Psoas muscle (tissue), 8 donors: ENCODE measurements around the gene PPP2R2C. TPM values are rescaled to one million over a fixed set of nuclear protein-coding genes. Genes with fewer than 3 reads are reported as not detected.

Experiments
- ATAC-seq, 4 donors: fragments of 200-7000 bp; cut with Tn5 transposase; one replicate each; pipeline ENCODE4 v1.9.1; 2020; ENCODE audit warnings: moderate library complexity in 3 of 4, mild to moderate bottlenecking in 2 of 4
- DNase-seq, 2 donors: peaks; one replicate each; pipeline ENCODE4 v3.0.0-alpha.2; 2020
- H3K27ac ChIP-seq: fragments of 200-600 bp; one replicate; pipeline ENCODE4 v1.8.0; 2022
- H3K27me3 ChIP-seq, 3 donors: fragments of 200-600 bp in 1 of 3; one replicate each; pipeline versions ENCODE4 v1.6.1 to v1.8.0; 2013 to 2022; ENCODE audit warnings: low read length in 2 of 3, mild to moderate bottlenecking in 2 of 3, moderate library complexity in 1 of 3; ENCODE audit not compliant: insufficient read depth in 3 of 3
- H3K36me3 ChIP-seq, 2 donors: fragments of 200-600 bp in 1 of 2; one replicate each; pipeline versions ENCODE4 v1.6.1 to v1.8.0; 2013 to 2022; ENCODE audit warnings: low read depth in 1 of 2, mild to moderate bottlenecking in 1 of 2, moderate library complexity in 1 of 2; ENCODE audit not compliant: insufficient read depth in 1 of 2
- H3K4me1 ChIP-seq: fragments of 200-600 bp; one replicate; pipeline ENCODE4 v1.8.0; 2022
- H3K4me3 ChIP-seq: fragments of 200-600 bp; one replicate; pipeline ENCODE4 v1.8.0; 2022; ENCODE audit warnings: mild to moderate bottlenecking
- H3K9me3 ChIP-seq: fragments of 200-600 bp; one replicate; pipeline ENCODE4 v1.8.0; 2022
- WGBS, 3 donors: extraction: QIAGEN DNeasy Blood & Tissue Kit; methylation state at CpG; one replicate each; pipeline versions ENCODE4 v1.1.6 to v1.1.7; 2013; 5-methylcytosine and 5-hydroxymethylcytosine counted together
- intact Hi-C, 2 donors: fragments of 100-400 bp; cut with DNase I; formaldehyde crosslinking; loops; one replicate each; pipeline versions ENCODE4 v1.11.0 to v1.14.2; 2022
- polyA plus RNA-seq, 3 donors: library from polyadenylated mRNA; stranded (reverse); fragments of 200-250 nt; gene quantifications; one replicate each; pipeline ENCODE4 v1.2.3, GENCODE V29; 2013
- total RNA-seq, 4 donors: library from RNA; stranded (reverse); fragmentation: NEBNext Ultra II Directional in 2 of 4; extraction: Animal tissue kit (Norgen Biotek cat#: 25700) in 2 of 4; gene quantifications; one replicate each; pipeline versions ENCODE4 v1.2.1 to v1.2.4, GENCODE V29; 2021 to 2023
- TF ChIP-seq, protein P1 (sequence below): fragments of 200-600 bp; IDR thresholded peaks from one replicate; pipeline ENCODE4 v1.8.0; 2022; ENCODE audit warnings: antibody characterized with exemption
- donor health status: healthy with polysubstance abuse.
- donor health status: DM: no; HTN: no; CAD: no; lungs with moderate emphysema.
- donor health status: Bipolar disorder and iron deficiency.
- donor health status: healthy.
- donor health status: DM: yes; HTN: yes; CAD: no.
- donor health status: DM: no; HTN: no; CAD: no.
- donor health status: DM: no; HTN: no; CAD: no.
- donor health status: DM: yes; HTN: yes; CAD: no.

PPP2R2C gene
- total and polyA plus RNA-seq, 7 donors, result 0.08 to 3.2 (median 1.2) TPM

DNA sequence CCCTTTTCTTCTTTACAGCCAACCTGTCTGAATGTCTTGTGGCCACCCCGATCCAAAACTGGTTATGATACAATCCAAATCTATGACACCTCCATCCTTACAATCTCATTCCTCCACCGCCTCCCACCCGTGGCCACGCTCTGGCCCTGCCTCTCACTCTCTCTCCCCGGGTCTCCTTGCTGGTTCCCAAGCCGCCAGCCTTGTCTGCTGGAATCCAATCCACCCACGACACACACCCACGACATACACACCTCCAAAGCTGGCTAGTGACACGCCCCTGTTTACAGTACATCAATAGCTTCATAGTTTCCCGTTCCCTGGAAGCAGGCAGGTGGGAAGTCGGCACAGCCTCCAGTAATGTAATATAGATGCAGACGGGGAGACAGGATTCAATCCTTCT, 103.8 kb downstream of the PPP2R2C start:
- H3K27me3 ChIP-seq, result peaks cover 0 to 44% (median 8%) of the 10 kb centered on the region in 3 donors
- DNase-seq, result no peak

DNA sequence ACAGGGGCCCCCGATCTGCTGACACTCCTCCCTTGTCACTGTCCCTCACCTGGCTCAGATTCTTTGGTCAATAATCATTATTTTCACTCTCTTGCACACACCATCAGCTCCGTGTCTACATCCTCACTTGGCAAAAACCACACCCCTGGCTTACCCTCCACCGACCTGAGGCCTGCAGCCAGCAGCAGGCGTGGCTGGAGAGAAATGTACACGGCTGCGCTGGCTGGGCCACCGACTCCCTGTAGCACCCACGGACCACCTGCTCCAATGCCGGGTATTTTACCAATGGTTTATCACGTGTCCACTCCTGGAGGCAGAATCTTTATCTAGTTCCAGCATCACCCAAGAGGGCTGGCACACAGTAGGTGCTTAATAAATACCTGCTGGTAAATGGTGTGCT, 104.3 kb downstream of the PPP2R2C start:
- no peak overlapping the region for H3K27ac ChIP-seq
- ATAC-seq, result no peak
- intact Hi-C loops, result no loop called here
- peak in 1 of 2 donors; percentile 3 for DNase-seq
- H3K4me3 ChIP-seq, result no peak overlapping the region
- H3K27me3 ChIP-seq, result peaks cover 0 to 44% (median 8%) of the 10 kb centered on the region in 3 donors
- TF ChIP-seq, protein P1, sequence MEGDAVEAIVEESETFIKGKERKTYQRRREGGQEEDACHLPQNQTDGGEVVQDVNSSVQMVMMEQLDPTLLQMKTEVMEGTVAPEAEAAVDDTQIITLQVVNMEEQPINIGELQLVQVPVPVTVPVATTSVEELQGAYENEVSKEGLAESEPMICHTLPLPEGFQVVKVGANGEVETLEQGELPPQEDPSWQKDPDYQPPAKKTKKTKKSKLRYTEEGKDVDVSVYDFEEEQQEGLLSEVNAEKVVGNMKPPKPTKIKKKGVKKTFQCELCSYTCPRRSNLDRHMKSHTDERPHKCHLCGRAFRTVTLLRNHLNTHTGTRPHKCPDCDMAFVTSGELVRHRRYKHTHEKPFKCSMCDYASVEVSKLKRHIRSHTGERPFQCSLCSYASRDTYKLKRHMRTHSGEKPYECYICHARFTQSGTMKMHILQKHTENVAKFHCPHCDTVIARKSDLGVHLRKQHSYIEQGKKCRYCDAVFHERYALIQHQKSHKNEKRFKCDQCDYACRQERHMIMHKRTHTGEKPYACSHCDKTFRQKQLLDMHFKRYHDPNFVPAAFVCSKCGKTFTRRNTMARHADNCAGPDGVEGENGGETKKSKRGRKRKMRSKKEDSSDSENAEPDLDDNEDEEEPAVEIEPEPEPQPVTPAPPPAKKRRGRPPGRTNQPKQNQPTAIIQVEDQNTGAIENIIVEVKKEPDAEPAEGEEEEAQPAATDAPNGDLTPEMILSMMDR, result no peak
- no peaks in the 10 kb centered on the region for H3K4me1 ChIP-seq
- H3K36me3 ChIP-seq, result no peaks in the 10 kb centered on the region
- 55 to 62% (median 57%) methylated on average over 10 of the region's 10 CpGs for WGBS, 3 donors
- H3K9me3 ChIP-seq, result no peaks in the 10 kb centered on the region

More for the DNA sequence above, 103.8 kb downstream of the PPP2R2C start:
- H3K4me3 ChIP-seq, result no peak overlapping the region
- H3K36me3 ChIP-seq, result no peaks in the 10 kb centered on the region
- intact Hi-C loops, result no loop called here
- no peak for ATAC-seq
- TF ChIP-seq, protein P1, result no peak
- 56 to 63% (median 59%) methylated on average over 12 of the region's 12 CpGs for WGBS, 3 donors
- H3K4me1 ChIP-seq, result no peaks in the 10 kb centered on the region
- no peaks in the 10 kb centered on the region for H3K9me3 ChIP-seq
- no peak overlapping the region for H3K27ac ChIP-seq

DNA sequence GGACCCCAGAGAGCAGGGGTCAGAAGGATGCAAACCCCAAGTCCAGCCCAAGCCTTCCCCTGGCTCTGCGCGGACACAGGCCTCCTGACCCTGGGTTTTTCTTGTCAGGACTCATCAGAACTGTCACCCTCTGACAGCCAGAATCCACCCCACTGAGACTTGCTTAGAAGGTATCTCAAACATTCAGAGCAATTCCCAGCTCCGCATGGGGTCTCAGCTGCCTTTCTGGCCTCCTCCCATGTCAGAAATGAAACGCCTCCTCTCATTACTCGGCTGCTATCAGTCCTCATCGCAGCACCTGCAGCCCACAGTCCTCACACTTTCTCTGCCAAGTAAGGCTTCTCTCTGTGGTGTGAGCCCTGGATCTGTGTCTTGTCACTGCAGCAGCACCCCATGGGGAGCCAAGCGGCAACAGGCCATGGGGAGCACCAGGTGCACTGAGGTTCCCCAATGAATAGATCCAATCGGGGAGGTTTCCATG, 105.0 kb downstream of the PPP2R2C start:
- no peaks in the 10 kb centered on the region for H3K4me1 ChIP-seq
- H3K27me3 ChIP-seq, result peaks cover 0 to 46% (median 8%) of the 10 kb centered on the region in 3 donors
- ATAC-seq, result no peak
- H3K9me3 ChIP-seq, result no peaks in the 10 kb centered on the region
- H3K27ac ChIP-seq, result no peak overlapping the region
- no peaks in the 10 kb centered on the region for H3K36me3 ChIP-seq
- H3K4me3 ChIP-seq, result no peak overlapping the region
- 24 to 33% (median 27%) methylated on average over 8 of the region's 8 CpGs for WGBS, 3 donors
- TF ChIP-seq, protein P1, result no peak
- intact Hi-C loops, result no loop called here
- DNase-seq, result no peak

DNA sequence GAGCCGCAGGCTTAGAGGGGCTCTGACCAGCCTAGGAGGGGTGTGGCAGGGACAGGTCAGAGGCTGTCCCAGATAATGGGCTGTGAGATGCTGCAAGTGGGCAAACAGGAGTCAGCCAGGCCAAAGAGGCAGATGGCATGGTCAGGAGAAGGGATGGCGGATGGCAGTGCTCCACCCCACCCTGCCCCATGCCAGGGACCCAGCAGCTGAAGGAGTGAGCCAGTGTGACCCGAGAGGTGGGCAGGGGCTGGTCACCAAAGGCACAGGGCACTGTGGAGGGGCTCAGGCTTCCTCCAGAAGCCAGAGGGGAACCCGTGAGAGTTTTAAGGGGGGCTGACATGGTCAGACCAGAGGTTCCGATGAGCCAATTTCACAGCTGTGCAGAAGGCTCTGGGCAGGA, 105.8 kb downstream of the PPP2R2C start:
- H3K27ac ChIP-seq, result no peak overlapping the region
- DNase-seq (no peak), ATAC-seq (no peak)
- H3K9me3 ChIP-seq, result no peaks in the 10 kb centered on the region
- no peaks in the 10 kb centered on the region for H3K36me3 ChIP-seq
- H3K27me3 ChIP-seq, result peaks cover 0 to 49% (median 8%) of the 10 kb centered on the region in 3 donors
- 42 to 49% (median 48%) methylated on average over 5 of the region's 5 CpGs for WGBS, 3 donors
- TF ChIP-seq, protein P1, result no peak
- no peaks in the 10 kb centered on the region for H3K4me1 ChIP-seq
- no peak overlapping the region for H3K4me3 ChIP-seq
- intact Hi-C loops, result no loop called here

DNA sequence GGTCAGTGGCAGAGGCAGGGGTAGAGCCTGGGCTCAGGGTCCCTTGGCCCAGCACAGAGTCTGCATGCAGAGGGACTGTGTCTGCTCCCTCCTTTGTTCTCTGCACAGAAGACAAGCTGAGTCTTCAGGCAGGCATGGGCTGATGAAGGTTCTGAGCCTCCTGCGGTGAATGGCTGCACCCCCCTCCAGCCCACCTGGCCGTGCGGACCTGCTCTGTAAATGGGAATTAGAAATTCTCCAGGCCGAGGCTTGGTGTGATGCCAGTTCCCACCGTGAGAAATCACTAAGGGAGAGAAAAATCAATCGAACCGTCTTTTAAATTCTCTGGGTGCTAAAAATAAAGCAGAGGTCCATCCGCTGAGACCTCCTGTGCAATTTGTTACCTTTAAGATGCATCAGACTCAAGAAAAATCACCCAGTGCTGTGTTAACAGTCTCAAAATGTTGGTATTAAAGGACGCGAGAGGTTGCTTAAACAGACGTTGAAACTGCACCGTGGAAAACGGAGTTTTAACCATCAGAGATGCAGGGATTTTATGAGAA, 106.8 kb downstream of the PPP2R2C start:
- intact Hi-C loops, result no loop called here
- no peak for ATAC-seq
- no peak for DNase-seq
- Histone ChIP-seq H3K4me1 (no peaks in the 10 kb centered on the region), H3K27ac (no peak overlapping the region), H3K4me3 (no peak overlapping the region), H3K27me3 (peaks cover 0 to 49% (median 10%) of the 10 kb centered on the region in 3 donors), H3K9me3 (no peaks in the 10 kb centered on the region), H3K36me3 (no peaks in the 10 kb centered on the region)
- TF ChIP-seq, protein P1, result no peak
- 73 to 78% (median 76%) methylated on average over 13 of the region's 13 CpGs for WGBS, 3 donors
